ENCODE results near the gene MTCL1. TPM values are rescaled to one million over a fixed set of nuclear protein-coding genes. Genes with fewer than 3 reads are reported as not detected.

The MTCL1 gene
- polyA plus RNA-seq, 1 donor = 24.0 TPM

DNA sequence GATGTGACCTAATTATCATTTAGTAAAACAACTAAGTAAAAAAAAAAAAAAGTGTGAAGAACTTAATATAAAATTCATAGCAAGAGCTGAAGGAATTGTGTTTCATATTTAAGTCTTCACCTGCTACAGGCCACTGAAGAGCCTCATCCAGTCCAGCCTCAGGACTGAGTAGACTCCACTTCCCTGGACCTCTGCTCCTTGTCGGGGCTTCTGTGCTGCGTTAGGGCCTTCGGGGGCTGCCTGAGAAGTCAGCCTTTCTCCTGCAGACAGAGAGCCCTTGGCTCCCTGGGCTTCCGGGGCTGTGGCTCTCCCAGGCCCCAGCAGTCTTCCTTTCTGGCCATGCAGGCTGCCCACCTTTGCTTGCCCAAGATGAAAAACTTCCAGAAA is 95.5 kb downstream of the MTCL1 start:
- Histone ChIP-seq H3K4me1 (ENCODE audit: control insufficient read depth, insufficient read depth, low read length) (peaks cover 6% of the 10 kb centered on the region), H3K9me3 (ENCODE audit: control insufficient read depth, low read depth, low read length) (no peaks in the 10 kb centered on the region), H3K27ac (ENCODE audit: low read length) (peak overlapping the region; percentile 42), H3K36me3 (ENCODE audit: control insufficient read depth, insufficient read depth, low read length) (peaks cover 5% of the 10 kb centered on the region), H3K4me3 (ENCODE audit: low read length) (no peak overlapping the region), H3K27me3 (ENCODE audit: control insufficient read depth, insufficient read depth, low read length) (no peaks in the 10 kb centered on the region)
- no peak for DNase-seq
- WGBS (ENCODE audit: insufficient coverage, low lambda C conversion rate) = no CpG with 5 or more reads among the region's 4 CpGs

DNA sequence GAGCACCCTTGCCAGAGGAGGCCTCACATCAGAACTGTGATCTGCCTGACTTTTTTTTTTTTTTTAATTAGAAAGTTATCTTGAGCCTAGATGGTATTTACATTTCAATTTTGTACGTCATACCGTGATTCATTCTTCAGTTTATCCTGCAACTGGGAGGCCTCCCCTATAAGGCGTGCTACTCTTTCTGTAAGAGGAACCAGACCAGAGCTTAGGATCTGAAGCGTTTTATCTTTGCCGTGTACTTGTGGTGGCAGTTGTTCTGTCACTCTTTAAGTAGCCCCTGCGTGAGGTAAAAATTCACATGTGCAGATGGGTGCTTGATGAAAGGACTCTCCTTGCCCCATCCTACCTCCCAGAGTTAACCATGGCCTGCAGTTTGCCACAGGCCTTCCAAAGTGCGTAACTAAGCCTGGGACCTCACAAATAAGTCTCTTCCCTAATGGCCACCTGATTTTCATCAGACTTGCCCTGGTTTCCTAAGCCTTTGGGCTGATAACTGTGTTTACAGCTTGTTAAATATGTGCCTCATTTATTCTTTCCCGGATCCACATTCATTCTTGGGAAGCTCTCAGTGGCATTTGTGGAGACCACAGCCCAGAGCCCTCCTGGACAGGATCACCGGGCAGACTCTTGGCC is 96.0 kb downstream of the MTCL1 start:
- no peaks in the 10 kb centered on the region for H3K27me3 ChIP-seq (ENCODE audit: control insufficient read depth, insufficient read depth, low read length)
- DNase-seq = no peak
- no peaks in the 10 kb centered on the region for H3K9me3 ChIP-seq (ENCODE audit: control insufficient read depth, low read depth, low read length)
- H3K4me1 ChIP-seq (ENCODE audit: control insufficient read depth, insufficient read depth, low read length) = peaks cover 6% of the 10 kb centered on the region
- no peak overlapping the region for H3K4me3 ChIP-seq (ENCODE audit: low read length)
- no CpG with 5 or more reads among the region's 9 CpGs for WGBS (ENCODE audit: insufficient coverage, low lambda C conversion rate)
- peak overlapping the region; percentile 49 for H3K27ac ChIP-seq (ENCODE audit: low read length)
- peaks cover 7% of the 10 kb centered on the region for H3K36me3 ChIP-seq (ENCODE audit: control insufficient read depth, insufficient read depth, low read length)

DNA sequence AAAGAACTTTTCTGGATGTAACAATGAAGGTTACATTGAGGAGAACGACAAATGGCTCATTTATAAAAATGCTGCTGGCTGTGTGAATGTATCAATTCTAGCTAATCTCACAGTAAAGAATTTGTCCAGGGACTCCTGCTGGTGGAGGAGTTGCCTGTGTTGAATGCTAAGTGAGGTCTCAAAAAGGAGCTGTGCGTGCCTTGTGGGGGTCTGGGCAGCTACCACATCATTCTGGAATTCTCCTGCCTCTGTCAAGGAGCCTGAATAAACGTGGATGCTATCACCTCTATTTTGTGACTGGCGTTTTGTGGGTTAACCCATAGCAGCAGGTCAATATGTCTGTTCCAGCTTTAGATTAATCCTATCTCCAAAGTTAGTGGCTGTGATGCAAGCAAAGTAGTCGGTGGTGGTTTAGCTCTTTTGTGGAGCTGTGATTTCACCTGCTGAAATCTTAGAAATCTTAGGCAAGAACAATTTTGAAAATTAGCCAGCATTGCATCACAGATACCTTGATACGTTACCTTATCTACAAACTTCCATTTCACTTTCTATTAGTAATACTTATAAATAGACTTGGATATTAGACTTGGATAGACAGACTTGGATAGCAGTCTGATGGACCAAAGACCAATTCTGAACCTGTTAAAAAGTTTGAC is 96.8 kb downstream of the MTCL1 start:
- H3K36me3 ChIP-seq (ENCODE audit: control insufficient read depth, insufficient read depth, low read length) = peaks cover 9% of the 10 kb centered on the region
- no peak overlapping the region for H3K4me3 ChIP-seq (ENCODE audit: low read length)
- H3K4me1 ChIP-seq (ENCODE audit: control insufficient read depth, insufficient read depth, low read length) = peaks cover 6% of the 10 kb centered on the region
- no peaks in the 10 kb centered on the region for H3K9me3 ChIP-seq (ENCODE audit: control insufficient read depth, low read depth, low read length)
- 60% methylated on average over 1 of the region's 6 CpGs for WGBS (ENCODE audit: insufficient coverage, low lambda C conversion rate)
- no peak for DNase-seq
- H3K27ac ChIP-seq (ENCODE audit: low read length) = peak overlapping the region; percentile 49
- H3K27me3 ChIP-seq (ENCODE audit: control insufficient read depth, insufficient read depth, low read length) = no peaks in the 10 kb centered on the region

DNA sequence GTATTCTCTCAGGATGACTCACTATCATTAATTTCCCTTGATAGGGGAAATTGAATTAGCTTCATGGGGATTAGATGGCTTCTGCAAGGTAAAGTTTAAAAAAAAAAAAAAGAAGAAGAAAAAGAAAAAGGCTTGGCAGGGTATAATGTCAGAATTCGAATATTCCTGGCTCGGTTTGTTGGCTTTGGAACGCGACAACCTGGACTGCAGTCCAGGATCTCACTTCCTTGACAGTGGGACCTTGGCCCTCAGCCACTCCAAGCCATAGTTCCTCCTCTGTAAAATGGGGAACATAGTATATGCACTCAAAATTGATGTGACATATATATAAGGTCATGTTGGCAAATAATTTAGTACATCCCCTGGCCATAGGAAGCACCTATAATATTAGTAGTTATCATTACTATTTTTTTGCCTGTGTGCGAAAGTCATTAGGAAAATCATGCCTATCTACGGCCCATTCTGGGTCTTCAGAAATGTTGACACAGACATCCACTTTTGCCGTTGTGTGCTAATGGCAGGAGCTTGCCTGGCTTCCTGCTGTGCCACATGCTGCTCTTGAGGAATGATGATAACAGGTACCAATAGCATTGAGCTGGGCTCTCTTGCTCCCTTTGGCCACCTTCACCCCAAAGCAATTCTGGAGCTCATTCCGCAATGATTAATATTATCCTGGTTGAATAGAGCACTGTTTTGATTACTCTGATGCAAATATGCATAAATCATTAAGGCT is 97.9 kb downstream of the MTCL1 start:
- no peak overlapping the region for H3K4me3 ChIP-seq (ENCODE audit: low read length)
- H3K4me1 ChIP-seq (ENCODE audit: control insufficient read depth, insufficient read depth, low read length) = peaks cover 6% of the 10 kb centered on the region
- H3K27me3 ChIP-seq (ENCODE audit: control insufficient read depth, insufficient read depth, low read length) = no peaks in the 10 kb centered on the region
- H3K9me3 ChIP-seq (ENCODE audit: control insufficient read depth, low read depth, low read length) = no peaks in the 10 kb centered on the region
- H3K36me3 ChIP-seq (ENCODE audit: control insufficient read depth, insufficient read depth, low read length) = peaks cover 5% of the 10 kb centered on the region
- no peak for DNase-seq
- WGBS (ENCODE audit: insufficient coverage, low lambda C conversion rate) = no CpG with 5 or more reads among the region's 8 CpGs
- no peak overlapping the region for H3K27ac ChIP-seq (ENCODE audit: low read length)

DNA sequence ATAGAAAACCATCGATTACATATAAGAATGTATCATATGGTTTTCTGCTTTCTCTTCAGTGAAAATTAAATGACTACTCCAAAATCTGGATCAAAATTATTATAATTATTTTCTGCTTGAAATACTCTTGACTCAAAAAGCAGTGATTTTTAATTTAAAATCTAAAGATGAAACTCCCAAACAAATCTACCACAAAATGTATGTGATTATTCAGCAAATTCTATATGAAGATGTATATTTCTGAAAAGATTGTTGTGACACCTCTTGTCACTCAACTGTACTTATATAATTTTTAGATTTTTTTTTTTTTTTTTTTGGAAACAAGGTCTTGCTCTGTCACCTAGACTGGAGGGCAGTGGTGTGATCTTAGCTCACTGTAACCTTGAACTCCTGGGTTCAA is 98.6 kb downstream of the MTCL1 start:
- WGBS (ENCODE audit: insufficient coverage, low lambda C conversion rate) = no CpG with 5 or more reads among the region's 1 CpG
- H3K27ac ChIP-seq (ENCODE audit: low read length) = no peak overlapping the region
- no peaks in the 10 kb centered on the region for H3K9me3 ChIP-seq (ENCODE audit: control insufficient read depth, low read depth, low read length)
- H3K4me3 ChIP-seq (ENCODE audit: low read length) = no peak overlapping the region
- peaks cover 4% of the 10 kb centered on the region for H3K36me3 ChIP-seq (ENCODE audit: control insufficient read depth, insufficient read depth, low read length)
- no peaks in the 10 kb centered on the region for H3K27me3 ChIP-seq (ENCODE audit: control insufficient read depth, insufficient read depth, low read length)
- peaks cover 6% of the 10 kb centered on the region for H3K4me1 ChIP-seq (ENCODE audit: control insufficient read depth, insufficient read depth, low read length)
- no peak for DNase-seq

DNA sequence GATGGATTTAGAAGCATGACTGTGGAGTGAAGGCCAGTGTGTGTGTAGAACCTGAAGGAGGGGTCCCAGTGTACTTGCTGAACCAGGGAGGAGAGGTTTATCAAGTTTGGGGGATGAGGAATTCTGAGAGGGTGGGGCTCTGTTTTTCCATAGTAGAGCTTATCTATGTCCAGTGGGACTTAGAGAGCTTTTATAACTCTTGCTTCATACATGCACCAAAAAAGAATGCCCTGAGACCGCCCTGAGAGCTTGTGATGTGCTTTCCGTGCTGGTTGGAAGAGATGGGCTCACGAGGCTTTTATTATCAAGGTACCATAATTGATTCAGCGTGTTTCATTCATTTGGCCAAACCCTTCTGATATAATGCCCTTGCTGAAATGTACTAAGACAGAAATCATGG is 100.2 kb downstream of the MTCL1 start:
- DNase-seq = no peak
- Histone ChIP-seq H3K27ac (ENCODE audit: low read length) (no peak overlapping the region), H3K4me3 (ENCODE audit: low read length) (no peak overlapping the region), H3K9me3 (ENCODE audit: control insufficient read depth, low read depth, low read length) (no peaks in the 10 kb centered on the region), H3K36me3 (ENCODE audit: control insufficient read depth, insufficient read depth, low read length) (peaks cover 7% of the 10 kb centered on the region), H3K4me1 (ENCODE audit: control insufficient read depth, insufficient read depth, low read length) (no peaks in the 10 kb centered on the region), H3K27me3 (ENCODE audit: control insufficient read depth, insufficient read depth, low read length) (no peaks in the 10 kb centered on the region)
- no CpG with 5 or more reads among the region's 4 CpGs for WGBS (ENCODE audit: insufficient coverage, low lambda C conversion rate)

DNA sequence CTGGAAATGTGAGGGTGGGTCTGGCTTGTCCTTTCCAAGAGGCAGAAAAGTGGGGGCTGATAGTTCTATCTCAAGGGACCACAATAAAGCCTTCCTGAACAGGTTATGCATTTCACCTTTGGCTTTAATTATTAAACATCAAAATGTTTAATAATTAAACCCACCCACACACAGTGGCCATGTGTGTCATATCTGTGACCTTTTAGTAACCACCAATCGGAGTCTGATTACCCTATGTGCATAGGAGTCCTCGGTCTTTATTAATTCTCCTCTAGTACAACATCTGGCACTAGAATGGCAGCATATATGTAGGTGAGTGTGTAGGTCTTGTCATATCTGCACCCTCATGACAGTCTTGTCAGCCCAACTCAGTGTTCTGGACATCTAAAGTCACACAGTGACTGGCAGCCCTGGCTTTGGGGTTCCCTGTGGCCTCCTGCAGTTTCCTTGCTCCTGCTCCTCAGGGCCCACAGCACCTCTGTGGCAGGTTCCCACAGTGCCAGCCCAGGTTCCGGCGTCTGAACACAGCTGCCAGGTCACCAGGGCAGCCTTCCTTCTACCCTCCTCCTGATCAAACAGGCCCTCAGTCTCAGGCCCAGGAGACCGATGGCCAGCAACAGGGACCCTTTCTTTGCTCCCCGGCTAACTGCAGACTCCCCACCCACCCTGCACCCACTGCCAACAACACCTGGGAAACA is 100.9 kb downstream of the MTCL1 start:
- H3K27me3 ChIP-seq (ENCODE audit: control insufficient read depth, insufficient read depth, low read length) = no peaks in the 10 kb centered on the region
- no peaks in the 10 kb centered on the region for H3K9me3 ChIP-seq (ENCODE audit: control insufficient read depth, low read depth, low read length)
- no peak for DNase-seq
- WGBS (ENCODE audit: insufficient coverage, low lambda C conversion rate) = 33% methylated on average over 1 of the region's 6 CpGs
- no peak overlapping the region for H3K4me3 ChIP-seq (ENCODE audit: low read length)
- H3K36me3 ChIP-seq (ENCODE audit: control insufficient read depth, insufficient read depth, low read length) = peaks cover 7% of the 10 kb centered on the region
- no peak overlapping the region for H3K27ac ChIP-seq (ENCODE audit: low read length)
- no peaks in the 10 kb centered on the region for H3K4me1 ChIP-seq (ENCODE audit: control insufficient read depth, insufficient read depth, low read length)

DNA sequence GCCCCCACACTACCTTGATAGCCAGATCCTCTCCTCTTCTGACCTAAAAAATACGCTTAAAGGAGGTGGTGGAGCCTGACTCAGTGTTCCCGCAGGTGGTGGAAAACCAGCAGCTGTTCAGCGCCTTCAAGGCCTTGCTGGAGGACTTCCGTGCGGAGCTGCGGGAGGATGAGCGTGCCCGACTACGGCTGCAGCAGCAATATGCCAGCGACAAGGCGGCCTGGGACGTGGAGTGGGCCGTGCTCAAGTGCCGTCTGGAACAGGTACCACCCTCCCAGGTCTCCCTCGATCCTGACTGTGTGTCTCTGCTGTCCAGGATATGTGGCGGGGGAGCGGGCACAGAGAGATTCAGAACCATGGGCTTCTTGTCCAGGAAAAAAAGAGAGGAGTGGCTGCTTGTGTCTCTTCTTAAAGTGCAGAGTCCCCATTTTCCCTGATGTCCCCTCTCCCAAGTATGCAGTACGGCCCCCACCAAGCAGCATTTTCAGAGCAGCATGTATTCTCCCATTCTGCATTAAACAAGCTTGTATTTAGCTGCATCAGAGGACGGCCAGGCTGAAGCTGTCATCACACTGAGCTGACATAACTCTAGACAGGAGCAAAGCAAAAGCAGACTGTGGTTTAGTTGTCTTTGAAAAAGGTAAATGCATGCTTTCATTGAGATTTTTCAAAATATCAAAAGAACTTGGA is 101.6 kb downstream of the MTCL1 start:
- H3K27me3 ChIP-seq (ENCODE audit: control insufficient read depth, insufficient read depth, low read length) = no peaks in the 10 kb centered on the region
- no peak for DNase-seq
- H3K4me3 ChIP-seq (ENCODE audit: low read length) = no peak overlapping the region
- H3K27ac ChIP-seq (ENCODE audit: low read length) = no peak overlapping the region
- H3K4me1 ChIP-seq (ENCODE audit: control insufficient read depth, insufficient read depth, low read length) = no peaks in the 10 kb centered on the region
- H3K36me3 ChIP-seq (ENCODE audit: control insufficient read depth, insufficient read depth, low read length) = peaks cover 7% of the 10 kb centered on the region
- 100% methylated on average over 1 of the region's 19 CpGs for WGBS (ENCODE audit: insufficient coverage, low lambda C conversion rate)
- H3K9me3 ChIP-seq (ENCODE audit: control insufficient read depth, low read depth, low read length) = no peaks in the 10 kb centered on the region

DNA sequence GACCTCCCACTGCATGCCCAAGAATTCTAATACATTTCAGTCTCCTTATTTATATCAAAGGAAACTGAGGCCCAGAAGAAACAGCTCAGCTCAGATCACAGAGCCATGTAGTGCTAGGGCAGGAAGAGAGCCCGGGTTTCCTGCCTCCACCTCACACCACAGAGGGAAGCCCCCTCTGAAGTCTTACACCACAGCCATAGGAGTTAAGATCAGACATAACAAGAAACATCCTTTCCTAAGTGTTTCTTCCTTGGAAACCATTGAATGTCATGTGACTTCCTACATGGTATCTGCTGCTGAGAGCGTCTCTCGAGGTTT is 102.1 kb downstream of the MTCL1 start:
- H3K36me3 ChIP-seq (ENCODE audit: control insufficient read depth, insufficient read depth, low read length) = peaks cover 7% of the 10 kb centered on the region
- no peak overlapping the region for H3K27ac ChIP-seq (ENCODE audit: low read length)
- H3K4me1 ChIP-seq (ENCODE audit: control insufficient read depth, insufficient read depth, low read length) = no peaks in the 10 kb centered on the region
- no peak for DNase-seq
- H3K4me3 ChIP-seq (ENCODE audit: low read length) = no peak overlapping the region
- H3K9me3 ChIP-seq (ENCODE audit: control insufficient read depth, low read depth, low read length) = no peaks in the 10 kb centered on the region
- no peaks in the 10 kb centered on the region for H3K27me3 ChIP-seq (ENCODE audit: control insufficient read depth, insufficient read depth, low read length)
- WGBS (ENCODE audit: insufficient coverage, low lambda C conversion rate) = no CpG with 5 or more reads among the region's 3 CpGs

DNA sequence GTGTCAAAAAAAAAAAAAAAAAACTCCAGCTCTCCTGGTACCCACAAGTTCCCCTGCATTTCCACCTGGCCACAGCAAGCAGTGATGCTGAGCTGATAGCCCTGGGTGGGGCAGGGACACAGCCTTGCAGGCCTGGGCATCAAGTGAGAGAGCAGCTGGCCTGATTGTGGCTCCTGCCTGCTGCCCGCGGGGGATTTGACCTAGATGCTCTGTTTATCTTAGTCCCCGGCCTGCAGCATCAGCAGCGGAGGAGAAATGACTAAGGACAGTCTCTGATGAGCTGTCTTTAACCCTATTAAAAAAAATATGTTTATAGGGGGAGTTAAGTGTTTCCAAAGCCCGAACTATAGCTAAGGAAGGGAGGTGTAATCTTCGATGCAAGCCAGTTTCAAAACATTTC is 102.6 kb downstream of the MTCL1 start:
- Histone ChIP-seq H3K4me1 (ENCODE audit: control insufficient read depth, insufficient read depth, low read length) (no peaks in the 10 kb centered on the region), H3K36me3 (ENCODE audit: control insufficient read depth, insufficient read depth, low read length) (peaks cover 9% of the 10 kb centered on the region), H3K4me3 (ENCODE audit: low read length) (no peak overlapping the region), H3K27ac (ENCODE audit: low read length) (no peak overlapping the region), H3K27me3 (ENCODE audit: control insufficient read depth, insufficient read depth, low read length) (no peaks in the 10 kb centered on the region), H3K9me3 (ENCODE audit: control insufficient read depth, low read depth, low read length) (no peaks in the 10 kb centered on the region)
- WGBS (ENCODE audit: insufficient coverage, low lambda C conversion rate) = no CpG with 5 or more reads among the region's 6 CpGs
- no peak for DNase-seq

Measured in large intestine (tissue), 3 donors.